ENCODE data around the gene NINJ2. TPM values are rescaled to one million over a fixed set of nuclear protein-coding genes. Genes with fewer than 3 reads are reported as not detected.

The NINJ2 gene
- total RNA-seq, 2 experiments from 2014 or later = 5.1 to 7.5 TPM

DNA sequence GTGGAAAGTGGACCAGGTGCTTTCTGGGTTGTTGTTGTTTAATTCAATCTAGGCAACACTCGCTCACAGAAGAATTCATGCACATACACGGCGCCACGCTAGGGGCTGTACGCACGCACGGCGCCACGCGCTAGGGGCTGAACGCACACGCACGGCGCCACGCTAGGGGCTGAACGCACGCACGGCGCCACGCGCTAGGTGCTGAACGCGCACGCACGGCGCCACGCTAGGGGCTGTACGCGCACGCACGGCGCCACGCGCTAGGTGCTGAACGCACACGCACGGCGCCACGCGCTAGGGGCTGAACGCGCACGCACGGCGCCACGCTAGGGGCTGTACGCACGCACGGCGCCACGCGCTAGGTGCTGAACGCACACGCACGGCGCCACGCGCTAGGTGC lies 54.3 kb downstream of the NINJ2 start:
- Mint-ChIP-seq H3K36me3 (no peaks in the 10 kb centered on the region), H3K27me3 (no peaks in the 10 kb centered on the region), H3K4me1 (ENCODE audit: low read depth) (peaks cover 25% of the 10 kb centered on the region), H3K9me3 (no peaks in the 10 kb centered on the region), H3K27ac (no peak overlapping the region), H3K4me3 (no peak overlapping the region)
- no peak for DNase-seq
- intact Hi-C loops (cut with micrococcal nuclease) = loop anchor here (2.0 kb wide), 1 partner anchor 20 kb away; no protein-coding TSS in a partner anchor
- ChIA-PET CTCF (interaction anchor here (0.8 kb wide), 1 partner anchor 33 kb away, joined by 3 read pairs; no protein-coding TSS in a partner anchor), POLR2A (no interaction called here)

DNA sequence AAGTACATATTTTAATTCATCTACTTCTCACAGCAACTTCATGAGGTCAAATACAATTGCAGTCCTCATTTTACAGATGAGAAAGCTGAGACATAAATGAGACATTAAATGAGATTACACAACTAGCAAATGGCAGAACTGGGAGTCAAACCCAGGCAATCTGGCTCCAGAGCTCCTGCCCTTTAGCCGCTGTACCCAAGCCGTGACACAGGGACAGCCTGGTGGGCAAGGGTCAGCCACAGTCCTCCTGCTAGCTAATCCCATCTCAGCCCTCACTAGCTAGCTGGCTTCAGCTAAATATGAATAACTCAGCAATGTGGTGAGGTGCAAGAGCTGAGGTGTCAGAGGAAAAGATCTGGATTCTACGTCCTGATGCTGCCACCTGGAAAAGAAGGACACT lies 54.8 kb downstream of the NINJ2 start:
- Mint-ChIP-seq H3K9me3 (no peaks in the 10 kb centered on the region), H3K27me3 (no peaks in the 10 kb centered on the region), H3K4me3 (no peak overlapping the region), H3K36me3 (no peaks in the 10 kb centered on the region), H3K27ac (no peak overlapping the region), H3K4me1 (ENCODE audit: low read depth) (peaks cover 25% of the 10 kb centered on the region)
- POLR2A ChIA-PET = no interaction called here
- DNase-seq = no peak
- CTCF ChIA-PET = interaction anchor here (0.8 kb wide), 1 partner anchor 33 kb away, joined by 3 read pairs; no protein-coding TSS in a partner anchor
- intact Hi-C loops (cut with micrococcal nuclease) = loop anchor here (2.0 kb wide), 1 partner anchor 20 kb away; no protein-coding TSS in a partner anchor

DNA sequence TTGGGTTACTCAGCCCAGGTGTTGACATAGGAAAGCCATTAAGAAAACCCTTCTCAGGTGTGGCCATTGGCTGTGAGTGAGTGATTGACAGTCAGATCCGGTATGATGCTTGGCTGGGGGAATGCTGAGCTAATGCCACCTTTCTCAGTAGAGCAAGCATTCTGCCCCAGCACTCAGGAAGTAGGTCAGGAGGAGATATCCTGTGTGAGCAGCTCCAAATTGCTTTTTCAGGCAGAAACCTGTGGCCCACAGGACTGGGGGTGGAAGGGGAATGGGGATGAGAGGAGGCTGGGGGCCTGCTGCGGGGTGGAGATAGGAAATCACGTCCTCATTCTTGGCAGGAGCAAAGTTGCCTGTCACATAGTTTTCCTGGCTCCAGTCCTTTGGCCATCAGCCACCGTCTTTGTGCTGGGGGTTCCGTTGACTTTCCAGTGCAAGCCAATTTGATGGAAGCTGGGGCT lies 55.7 kb downstream of the NINJ2 start:
- H3K4me3 Mint-ChIP-seq = no peak overlapping the region
- H3K36me3 Mint-ChIP-seq = no peaks in the 10 kb centered on the region
- POLR2A ChIA-PET = no interaction called here
- DNase-seq = no peak
- H3K4me1 Mint-ChIP-seq (ENCODE audit: low read depth) = peaks cover 25% of the 10 kb centered on the region
- no peak overlapping the region for H3K27ac Mint-ChIP-seq
- CTCF ChIA-PET = interaction anchor here (2.3 kb wide), 1 partner anchor 38 kb away, joined by 8 read pairs; no protein-coding TSS in a partner anchor
- no peaks in the 10 kb centered on the region for H3K9me3 Mint-ChIP-seq
- intact Hi-C loops (cut with micrococcal nuclease) = loop anchor here (2.0 kb wide), 1 partner anchor 19 kb away; no protein-coding TSS in a partner anchor
- no peaks in the 10 kb centered on the region for H3K27me3 Mint-ChIP-seq

DNA sequence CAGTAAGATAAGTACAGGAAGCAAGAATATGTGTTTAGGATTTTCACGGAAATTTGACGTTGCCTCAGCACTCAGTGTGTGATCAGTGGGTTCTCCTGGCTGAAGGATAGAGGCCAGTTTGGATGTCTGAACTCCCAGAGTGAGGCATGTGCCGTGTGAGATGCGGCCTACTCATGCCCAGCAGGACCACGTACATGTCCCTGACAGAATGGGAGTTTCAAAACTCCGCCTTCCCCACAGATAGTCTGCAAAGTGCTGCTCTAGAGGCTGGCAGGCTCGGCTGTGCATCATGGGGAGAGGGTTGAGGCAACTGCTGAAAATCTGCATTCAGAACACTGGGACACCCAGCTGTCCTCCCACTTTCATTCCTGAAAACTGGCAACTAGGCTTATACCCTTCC lies 58.3 kb downstream of the NINJ2 start:
- no peaks in the 10 kb centered on the region for H3K27me3 Mint-ChIP-seq
- ChIA-PET CTCF (interaction anchor here (2.0 to 2.3 kb wide), 2 partner anchors 29 to 35 kb away, joined by 8 read pairs; no protein-coding TSS in a partner anchor), POLR2A (interaction anchor here (0.5 to 1.2 kb wide), 2 partner anchors 146 to 169 kb away, joined by 3 read pairs; no protein-coding TSS in a partner anchor)
- no peaks in the 10 kb centered on the region for H3K9me3 Mint-ChIP-seq
- no peaks in the 10 kb centered on the region for H3K36me3 Mint-ChIP-seq
- H3K4me3 Mint-ChIP-seq = no peak overlapping the region
- no peak overlapping the region for H3K27ac Mint-ChIP-seq
- intact Hi-C loops (cut with micrococcal nuclease) = no loop called here
- H3K4me1 Mint-ChIP-seq (ENCODE audit: low read depth) = peaks cover 14% of the 10 kb centered on the region
- DNase-seq = no peak

DNA sequence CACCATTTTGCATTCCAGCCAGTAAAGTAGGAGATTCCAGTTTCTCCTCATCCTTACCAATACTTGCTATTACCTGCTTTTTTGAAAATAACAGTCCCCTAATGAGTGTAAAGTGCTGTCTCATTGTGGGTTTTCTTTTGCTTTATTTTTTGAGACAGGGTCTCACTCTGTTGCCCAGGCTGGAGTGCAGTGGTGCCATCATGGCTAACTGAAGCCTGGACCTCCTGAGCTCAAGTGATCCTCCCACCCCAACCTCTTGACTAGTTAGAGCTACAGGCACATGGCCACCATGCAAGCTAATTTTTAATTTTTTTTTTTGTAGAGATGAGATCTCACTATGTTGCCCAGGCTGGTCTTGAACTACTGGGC lies 60.6 kb downstream of the NINJ2 start:
- POLR2A ChIA-PET = no interaction called here
- no peak for DNase-seq
- Mint-ChIP-seq H3K4me1 (ENCODE audit: low read depth) (peaks cover 7% of the 10 kb centered on the region), H3K4me3 (no peak overlapping the region), H3K36me3 (no peaks in the 10 kb centered on the region), H3K27ac (no peak overlapping the region), H3K9me3 (no peaks in the 10 kb centered on the region), H3K27me3 (no peaks in the 10 kb centered on the region)
- CTCF ChIA-PET = interaction anchor here (0.9 kb wide), 1 partner anchor 27 kb away, joined by 4 read pairs; no protein-coding TSS in a partner anchor
- intact Hi-C loops (cut with micrococcal nuclease) = no loop called here

DNA sequence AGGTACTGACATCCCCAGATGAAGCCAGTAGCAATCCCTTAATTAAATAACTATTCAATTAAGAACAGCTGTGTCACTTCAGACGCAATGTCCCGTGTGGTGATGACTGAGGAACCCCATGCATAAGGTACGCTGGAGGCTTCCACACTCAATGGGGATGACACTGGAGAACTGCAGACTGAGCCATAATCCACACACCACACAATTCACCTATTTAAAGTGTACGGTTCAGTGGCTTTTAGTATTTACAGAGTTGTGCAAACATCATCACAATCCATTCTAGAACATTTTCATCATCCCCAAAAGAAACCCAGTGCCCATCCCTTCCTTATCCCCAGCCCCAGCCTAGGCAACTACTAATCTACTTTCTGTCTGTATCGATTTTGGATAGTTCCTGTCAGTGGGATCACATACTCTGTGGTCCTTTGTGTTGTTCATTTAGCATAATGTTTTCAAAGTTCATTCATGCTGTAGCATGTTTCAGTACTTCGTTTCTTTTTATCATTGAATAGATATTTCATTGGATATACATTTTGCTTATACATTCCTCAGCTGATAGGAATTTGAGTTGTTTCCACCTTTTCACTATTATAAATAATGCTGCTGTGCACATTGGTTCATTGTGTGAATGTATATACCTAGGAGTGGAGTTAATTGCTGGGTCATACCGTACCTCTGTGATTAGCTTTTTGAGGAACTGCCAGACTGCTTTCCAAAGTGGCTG lies 61.1 kb downstream of the NINJ2 start:
- H3K4me3 Mint-ChIP-seq = no peak overlapping the region
- no peaks in the 10 kb centered on the region for H3K9me3 Mint-ChIP-seq
- no peaks in the 10 kb centered on the region for H3K36me3 Mint-ChIP-seq
- intact Hi-C loops (cut with micrococcal nuclease) = no loop called here
- H3K27me3 Mint-ChIP-seq = no peaks in the 10 kb centered on the region
- POLR2A ChIA-PET = no interaction called here
- no peak overlapping the region for H3K27ac Mint-ChIP-seq
- peaks cover 2% of the 10 kb centered on the region for H3K4me1 Mint-ChIP-seq (ENCODE audit: low read depth)
- DNase-seq = no peak
- CTCF ChIA-PET = no interaction called here

DNA sequence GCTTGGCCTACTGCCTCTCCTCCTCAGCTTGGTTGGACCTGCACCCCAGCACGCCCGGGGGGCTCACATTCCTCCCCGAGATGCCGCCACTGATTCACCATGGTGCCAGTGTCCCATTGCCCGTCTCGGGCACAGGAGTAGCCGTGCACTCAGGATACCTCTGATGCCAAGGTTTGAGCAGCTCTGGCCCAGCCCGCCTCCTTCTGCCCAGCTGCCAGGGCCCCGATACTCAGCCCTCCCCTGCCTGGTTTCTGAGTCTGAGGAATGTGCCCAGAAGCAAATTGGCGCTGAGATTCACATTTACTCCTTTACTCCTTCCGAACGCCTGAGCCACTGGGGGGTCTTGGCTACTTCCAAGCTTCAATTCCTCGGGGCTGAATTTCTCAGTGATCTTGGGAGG lies 63.5 kb downstream of the NINJ2 start:
- intact Hi-C loops (cut with micrococcal nuclease) = no loop called here
- H3K4me1 Mint-ChIP-seq (ENCODE audit: low read depth) = no peaks in the 10 kb centered on the region
- CTCF ChIA-PET = interaction anchor here (1.1 kb wide), 1 partner anchor 214 kb away, joined by 4 read pairs; no protein-coding TSS in a partner anchor
- H3K27me3 Mint-ChIP-seq = no peaks in the 10 kb centered on the region
- H3K4me3 Mint-ChIP-seq = no peak overlapping the region
- POLR2A ChIA-PET = interaction anchor here (0.5 kb wide), 1 partner anchor 167 kb away, joined by 3 read pairs; no protein-coding TSS in a partner anchor
- no peaks in the 10 kb centered on the region for H3K9me3 Mint-ChIP-seq
- no peak for DNase-seq
- H3K36me3 Mint-ChIP-seq = no peaks in the 10 kb centered on the region
- no peak overlapping the region for H3K27ac Mint-ChIP-seq

DNA sequence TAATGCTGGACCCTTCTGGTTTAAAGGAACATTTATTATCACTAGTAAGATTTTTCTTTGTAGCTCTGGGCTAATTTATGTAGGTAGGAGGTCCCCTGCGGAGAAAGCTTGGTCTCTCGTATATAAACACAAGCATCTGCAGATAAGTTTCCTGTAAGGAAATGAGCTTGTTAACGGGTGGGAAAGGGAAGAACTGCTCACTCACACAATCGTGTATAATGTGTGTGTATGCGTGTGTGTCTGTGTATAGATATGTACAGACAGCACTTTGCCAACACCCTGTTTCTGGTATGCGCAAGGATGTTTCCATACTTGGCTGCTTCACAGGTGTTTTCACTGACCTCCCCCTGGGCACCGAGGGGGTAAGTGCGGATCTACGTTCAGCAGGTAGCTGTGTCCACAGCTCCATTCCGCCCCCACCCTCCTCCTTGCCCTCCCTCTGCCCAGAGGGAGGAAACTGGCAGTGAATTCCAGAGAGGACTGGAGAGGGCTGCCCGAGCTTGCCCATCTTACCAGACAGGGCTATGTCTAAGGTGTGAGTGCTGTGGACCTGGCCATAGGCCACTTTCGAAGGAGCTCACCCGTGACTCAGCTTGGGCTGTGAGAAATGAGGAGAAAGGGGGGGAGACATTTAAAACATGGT lies 65.2 kb downstream of the NINJ2 start:
- Mint-ChIP-seq H3K27ac (no peak overlapping the region), H3K4me1 (ENCODE audit: low read depth) (no peaks in the 10 kb centered on the region)
- POLR2A ChIA-PET = no interaction called here

DNA sequence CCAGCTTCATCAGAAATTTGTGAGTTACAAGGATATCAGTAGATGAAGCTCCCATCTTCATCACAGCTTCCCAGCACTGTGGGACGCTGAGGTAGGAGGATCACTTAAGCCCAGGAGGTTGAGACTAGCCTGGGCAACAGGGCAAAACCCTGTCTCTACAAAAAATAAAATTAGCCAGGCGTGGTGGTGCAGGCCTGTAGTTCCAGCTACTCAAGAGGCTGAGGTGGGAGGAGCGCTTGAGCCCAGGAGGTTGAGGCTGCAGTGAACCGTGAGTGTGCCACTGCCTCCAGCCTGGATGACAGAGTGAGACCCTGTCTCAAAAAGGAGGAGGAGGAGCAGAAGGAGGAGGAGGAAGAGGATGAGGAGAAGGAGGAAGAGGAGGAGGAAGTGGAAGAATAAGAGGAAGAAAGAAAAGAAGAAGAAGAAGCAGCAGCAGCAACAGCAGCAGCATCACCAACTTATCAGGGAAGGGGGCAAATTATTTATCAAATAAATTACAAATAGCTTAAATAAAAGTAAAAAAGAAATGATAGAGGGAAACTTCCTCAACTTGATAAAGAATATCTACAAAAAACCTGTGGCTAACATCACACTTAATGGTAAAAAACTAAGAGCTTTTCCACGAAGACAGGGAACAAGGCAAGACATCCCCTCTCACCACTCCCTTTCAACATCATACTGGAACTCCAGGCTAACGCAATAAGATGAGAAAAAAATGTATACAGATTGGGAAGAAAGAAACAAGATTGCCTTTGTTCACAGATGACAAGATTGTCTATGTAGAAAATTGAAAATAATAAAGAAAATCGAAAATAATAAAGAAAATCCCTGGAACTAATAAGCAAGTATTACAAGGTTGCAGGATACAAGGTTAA lies 69.6 kb downstream of the NINJ2 start:
- Mint-ChIP-seq H3K36me3 (no peaks in the 10 kb centered on the region), H3K27me3 (no peaks in the 10 kb centered on the region), H3K4me3 (no peak overlapping the region), H3K4me1 (ENCODE audit: low read depth) (peaks cover 3% of the 10 kb centered on the region), H3K9me3 (peaks cover under 1% of the 10 kb centered on the region), H3K27ac (no peak overlapping the region)
- POLR2A ChIA-PET = no interaction called here
- no peak for DNase-seq
- intact Hi-C loops (cut with micrococcal nuclease) = no loop called here
- CTCF ChIA-PET = interaction anchor here (1.9 kb wide), 1 partner anchor 23 kb away, joined by 4 read pairs; no protein-coding TSS in a partner anchor

More for the DNA sequence above, 65.2 kb downstream of the NINJ2 start:
- no peak for DNase-seq
- no peaks in the 10 kb centered on the region for H3K9me3 Mint-ChIP-seq
- no peaks in the 10 kb centered on the region for H3K27me3 Mint-ChIP-seq
- intact Hi-C loops (cut with micrococcal nuclease) = no loop called here
- no peaks in the 10 kb centered on the region for H3K36me3 Mint-ChIP-seq
- H3K4me3 Mint-ChIP-seq = no peak overlapping the region
- CTCF ChIA-PET = no interaction called here

DNA sequence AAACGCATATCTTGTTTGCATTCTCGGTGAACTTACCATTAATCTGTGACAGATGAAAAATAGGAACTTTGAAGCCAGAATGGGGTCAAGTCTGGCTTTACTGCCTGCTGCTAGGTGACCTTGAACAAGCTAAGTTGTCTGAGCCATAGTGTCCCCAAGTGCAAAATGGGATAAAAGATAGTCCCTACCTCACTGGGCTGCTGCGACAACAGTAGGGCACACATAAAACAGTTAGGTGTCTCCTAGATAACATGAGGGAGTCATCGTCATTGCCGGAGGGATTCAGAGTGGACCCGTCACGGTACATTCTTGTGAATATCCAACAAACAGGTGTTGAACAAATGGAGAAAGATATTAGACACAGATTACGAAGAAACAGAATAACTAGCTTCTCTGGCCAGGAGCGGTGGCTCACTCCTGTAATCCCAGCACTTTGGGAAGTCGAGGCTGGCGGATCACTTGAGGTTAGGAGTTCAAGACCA lies 71.2 kb downstream of the NINJ2 start:
- Mint-ChIP-seq H3K4me1 (ENCODE audit: low read depth) (peaks cover 3% of the 10 kb centered on the region), H3K4me3 (no peak overlapping the region), H3K36me3 (no peaks in the 10 kb centered on the region), H3K9me3 (peaks cover 3% of the 10 kb centered on the region), H3K27me3 (no peaks in the 10 kb centered on the region), H3K27ac (no peak overlapping the region)
- POLR2A ChIA-PET = no interaction called here
- CTCF ChIA-PET = no interaction called here
- DNase-seq = no peak
- intact Hi-C loops (cut with micrococcal nuclease) = no loop called here

DNA sequence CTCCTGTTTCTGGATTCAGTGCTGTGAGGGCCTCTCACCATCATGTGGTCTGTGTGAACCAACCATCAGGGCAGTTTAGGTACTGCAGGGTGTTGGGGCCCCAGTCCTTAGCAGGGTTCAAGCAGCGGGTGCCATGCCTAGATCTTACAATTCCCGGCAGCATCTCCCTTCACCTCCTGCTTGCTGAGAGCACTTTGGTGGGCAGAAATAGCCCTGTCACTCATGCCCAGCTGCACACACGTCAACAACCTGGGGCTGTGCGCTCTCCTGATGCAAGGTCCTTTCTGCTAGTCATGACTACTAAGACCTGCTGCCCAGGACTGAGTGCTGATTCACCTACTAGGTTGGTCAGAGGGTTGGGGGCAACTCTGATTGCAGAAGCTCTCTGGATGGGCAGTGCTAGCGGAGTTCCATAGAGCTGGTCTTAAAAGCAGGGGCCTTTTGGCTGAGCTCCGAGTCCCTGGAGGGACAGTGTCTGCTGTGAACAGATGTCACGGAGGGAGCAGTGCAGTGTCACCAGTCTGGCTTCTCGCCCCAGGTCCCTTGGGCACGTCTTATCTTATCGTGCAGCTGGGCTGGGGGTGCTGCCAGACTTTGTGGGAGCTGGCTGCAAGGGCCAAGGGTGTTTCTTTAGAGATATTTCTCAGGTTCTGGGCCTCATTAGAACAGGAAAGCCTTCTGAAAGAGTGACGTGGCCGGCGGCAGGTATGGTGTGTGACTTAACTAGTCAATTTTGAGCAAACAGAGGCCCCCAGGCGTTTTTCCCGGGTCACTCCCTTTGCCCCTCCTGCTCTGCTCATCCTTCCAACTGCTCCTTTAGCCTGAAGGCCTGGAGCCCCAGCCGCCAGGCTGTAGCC lies 71.8 kb downstream of the NINJ2 start:
- ChIA-PET POLR2A (no interaction called here), CTCF (interaction anchor here (0.9 kb wide), 1 partner anchor 15 kb away, joined by 3 read pairs; no protein-coding TSS in a partner anchor)
- Mint-ChIP-seq H3K36me3 (no peaks in the 10 kb centered on the region), H3K27me3 (no peaks in the 10 kb centered on the region), H3K4me3 (no peak overlapping the region), H3K4me1 (ENCODE audit: low read depth) (peaks cover 3% of the 10 kb centered on the region), H3K9me3 (peaks cover 3% of the 10 kb centered on the region), H3K27ac (no peak overlapping the region)
- DNase-seq = no peak
- intact Hi-C loops (cut with micrococcal nuclease) = no loop called here
